ENCODE measurements around the gene LYZ.

LYZ gene

DNA sequence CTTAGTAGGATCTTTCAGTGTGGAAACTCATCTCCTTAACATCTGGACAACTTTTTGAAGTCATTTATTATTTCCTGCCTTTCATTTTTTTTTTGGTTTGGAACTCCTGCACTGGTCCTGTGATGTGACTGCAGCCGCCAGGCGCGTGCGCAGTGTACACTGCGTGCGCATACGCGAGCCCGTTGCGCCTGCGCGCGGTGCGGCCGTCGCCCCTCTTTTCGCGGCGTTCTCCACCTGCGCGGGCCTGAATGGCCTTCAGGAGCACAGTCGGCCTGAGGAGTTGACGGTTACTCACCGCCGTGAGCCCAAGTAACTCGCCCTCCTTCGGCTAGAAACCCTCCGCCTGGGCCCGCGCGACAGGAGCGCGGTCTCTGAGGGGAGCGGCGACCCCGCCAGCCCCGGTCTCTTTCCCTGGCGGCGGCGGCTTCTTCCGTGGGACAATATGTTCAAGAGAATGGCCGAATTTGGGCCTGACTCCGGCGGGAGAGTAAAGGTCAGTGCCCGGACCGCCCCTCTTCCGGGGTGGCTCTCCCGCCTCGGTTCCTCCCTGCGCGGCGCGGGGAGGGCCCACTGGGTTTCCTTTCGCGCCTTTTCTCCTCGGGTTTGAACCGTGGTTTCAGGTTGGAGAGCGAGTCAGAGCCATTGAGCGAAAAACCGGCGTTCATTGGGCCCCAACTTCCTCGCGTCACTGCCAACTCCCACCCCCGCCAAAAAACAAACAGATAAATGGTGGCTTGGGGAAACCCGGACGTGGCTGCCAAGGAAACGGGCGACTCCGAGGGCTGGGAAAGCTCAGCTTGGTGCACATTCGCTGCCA, 11.6 kb downstream of the LYZ start, which contains the start of gene YEATS4:
YEATS4 (plus strand) TSS at position 213 of the 817 bp plus-strand sequence; CDS start at position 443, 230 bp downstream.
- in situ Hi-C loops (cut with MboI; ENCODE audit: low pct_unique_long_range_greater_than_20kb, low sequenced_read_pairs) = no loop called here
- peak; percentile 94 for DNase-seq

DNA sequence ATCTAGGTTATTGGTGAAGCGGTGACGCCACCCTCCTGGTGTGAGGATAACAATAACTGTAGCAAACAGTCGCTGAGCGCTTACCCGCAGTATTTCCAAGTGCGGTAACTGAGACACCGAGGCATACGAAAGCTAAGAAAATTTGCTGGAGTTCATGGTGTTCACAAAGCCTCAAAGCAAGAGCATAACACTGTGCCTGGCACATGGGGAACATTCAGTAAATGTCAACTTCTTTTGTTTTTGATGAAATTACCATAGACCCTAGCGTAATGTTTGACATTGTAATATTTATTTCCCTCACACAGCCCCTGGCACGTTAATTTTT, 12.1 kb downstream of the LYZ start:
- DNase-seq = no peak
- in situ Hi-C loops (cut with MboI; ENCODE audit: low pct_unique_long_range_greater_than_20kb, low sequenced_read_pairs) = no loop called here

- no peak for DNase-seq
- in situ Hi-C loops (cut with MboI; ENCODE audit: low pct_unique_long_range_greater_than_20kb, low sequenced_read_pairs) = no loop called here
Measured at GRCh38 chr12:69366796-69367195, 18.6 kb downstream of the LYZ start.

GRCh38 chr12:69368171-69368570, 20.0 kb downstream of the LYZ start:
- in situ Hi-C loops (cut with MboI; ENCODE audit: low pct_unique_long_range_greater_than_20kb, low sequenced_read_pairs) = no loop called here
- no peak for DNase-seq

GRCh38 chr12:69383074-69383473, 34.9 kb downstream of the LYZ start:
- DNase-seq = no peak
- in situ Hi-C loops (cut with MboI; ENCODE audit: low pct_unique_long_range_greater_than_20kb, low sequenced_read_pairs) = no loop called here

DNA sequence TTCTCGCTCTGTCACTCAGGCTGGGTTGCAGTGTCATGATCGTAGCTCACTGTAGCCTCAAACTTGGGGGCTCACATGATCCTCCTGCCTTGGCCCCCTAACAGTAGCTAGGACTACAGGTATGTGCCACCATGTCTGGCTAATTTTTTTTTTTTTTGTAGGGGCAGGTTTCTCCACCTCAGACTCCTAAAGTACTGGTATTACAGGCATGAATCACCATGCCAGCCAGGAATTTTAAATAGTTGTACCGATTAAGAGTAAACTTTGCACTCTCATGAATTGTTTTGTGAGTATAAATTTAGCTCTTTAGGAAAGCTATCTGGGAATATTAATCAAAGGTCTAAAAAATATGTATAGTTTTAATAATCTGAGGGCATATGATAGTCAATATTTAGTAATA, 36.9 kb downstream of the LYZ start:
- in situ Hi-C loops (cut with MboI; ENCODE audit: low pct_unique_long_range_greater_than_20kb, low sequenced_read_pairs) = no loop called here
- no peak for DNase-seq

DNA sequence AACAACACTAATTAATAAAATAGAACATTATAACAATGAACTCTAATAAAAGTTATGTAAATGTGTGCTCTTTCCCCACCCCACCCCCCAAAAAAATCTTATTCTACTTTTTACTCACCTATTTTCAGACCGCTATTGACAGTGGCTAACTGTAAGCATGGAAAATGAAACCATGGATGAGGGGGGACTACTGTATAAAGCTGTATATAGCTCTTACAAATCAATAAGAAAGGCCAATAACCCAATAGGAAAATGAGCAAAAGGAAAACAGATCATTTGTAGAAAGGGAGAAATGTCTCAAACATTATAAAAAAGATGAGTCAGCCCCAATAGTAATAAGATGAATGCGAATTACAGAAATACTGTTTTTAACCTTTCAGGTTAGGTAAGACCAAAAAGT, 38.7 kb downstream of the LYZ start:
- DNase-seq = no peak
- in situ Hi-C loops (cut with MboI; ENCODE audit: low pct_unique_long_range_greater_than_20kb, low sequenced_read_pairs) = no loop called here

- peak; percentile 28 for DNase-seq
Measured at GRCh38 chr12:69388371-69388770, 40.2 kb downstream of the LYZ start.

DNA sequence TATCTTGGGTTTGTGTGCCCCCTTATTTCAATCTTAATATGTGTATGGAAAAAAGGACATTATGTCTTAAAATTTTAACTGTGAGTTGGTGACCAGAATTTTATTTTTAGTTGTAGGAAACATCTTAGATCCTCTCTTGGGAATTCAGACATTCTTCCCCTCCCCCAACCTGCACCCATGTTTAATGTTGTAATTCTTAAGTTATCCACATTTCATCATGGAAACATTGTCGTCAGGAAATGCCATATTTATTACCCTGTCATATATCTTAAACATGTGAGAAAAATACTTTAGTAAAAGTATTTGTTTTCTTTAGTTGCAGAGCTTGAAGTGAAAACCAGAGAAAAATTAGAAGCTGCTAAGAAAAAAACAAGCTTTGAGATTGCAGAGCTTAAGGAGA, 41.6 kb downstream of the LYZ start:
- in situ Hi-C loops (cut with MboI; ENCODE audit: low pct_unique_long_range_greater_than_20kb, low sequenced_read_pairs) = no loop called here
- DNase-seq = no peak

More at GRCh38 chr12:69388371-69388770, 40.2 kb downstream of the LYZ start:
- in situ Hi-C loops (cut with MboI; ENCODE audit: low pct_unique_long_range_greater_than_20kb, low sequenced_read_pairs) = no loop called here

GRCh38 chr12:69392179-69392928, 44.2 kb downstream of the LYZ start:
- DNase-seq = no peak
- in situ Hi-C loops (cut with MboI; ENCODE audit: low pct_unique_long_range_greater_than_20kb, low sequenced_read_pairs) = no loop called here

DNA sequence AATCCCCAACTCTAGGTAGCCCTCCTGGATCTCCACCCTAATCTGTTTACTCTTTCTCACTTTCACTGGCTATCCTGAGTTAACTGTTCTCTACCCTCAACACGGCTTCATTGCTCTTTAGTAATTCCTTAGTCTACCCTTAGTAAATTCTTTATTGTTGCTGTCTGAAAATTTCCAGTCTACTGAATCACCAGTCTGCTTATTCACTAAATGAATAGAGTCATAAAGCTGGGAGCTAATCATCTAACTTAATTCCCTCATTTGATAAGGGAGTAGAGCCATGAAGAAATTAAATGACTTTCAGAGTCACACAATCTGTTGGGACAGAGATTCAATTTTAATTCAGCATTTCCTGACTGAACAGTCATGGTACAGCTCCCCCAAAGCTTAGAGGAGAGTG, 47.9 kb downstream of the LYZ start:
- no peak for DNase-seq
- in situ Hi-C loops (cut with MboI; ENCODE audit: low pct_unique_long_range_greater_than_20kb, low sequenced_read_pairs) = no loop called here

GRCh38 chr12:69396963-69397362, 48.8 kb downstream of the LYZ start:
- in situ Hi-C loops (cut with MboI; ENCODE audit: low pct_unique_long_range_greater_than_20kb, low sequenced_read_pairs) = no loop called here
- no peak for DNase-seq

- in situ Hi-C loops (cut with MboI; ENCODE audit: low pct_unique_long_range_greater_than_20kb, low sequenced_read_pairs) = no loop called here
- DNase-seq = no peak
Measured at GRCh38 chr12:69397978-69398377, 49.8 kb downstream of the LYZ start.

DNA sequence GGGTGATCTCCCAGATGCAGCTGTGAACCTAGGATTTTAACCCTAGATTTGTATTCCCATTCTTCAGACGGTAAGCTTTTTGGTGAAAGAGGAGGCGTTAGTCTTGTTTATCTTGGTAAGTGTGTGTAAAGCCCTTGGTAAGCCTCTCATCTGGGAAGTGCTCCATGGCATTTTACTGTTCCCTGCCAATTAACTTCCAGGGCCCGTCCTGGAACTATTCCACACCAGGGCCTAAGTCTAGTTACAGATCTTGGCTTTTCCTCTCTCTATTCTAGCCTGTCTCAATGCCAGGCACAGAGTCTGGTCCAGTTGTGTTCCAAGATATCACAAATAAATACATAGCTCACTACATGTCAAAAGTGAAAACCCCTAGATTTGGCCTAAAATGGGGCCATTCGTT, 53.8 kb downstream of the LYZ start:
- in situ Hi-C loops (cut with MboI; ENCODE audit: low pct_unique_long_range_greater_than_20kb, low sequenced_read_pairs) = no loop called here
- DNase-seq = no peak

Data from KBM-7 (cell line).